ENCODE results near the gene WWOX.

WWOX gene

DNA sequence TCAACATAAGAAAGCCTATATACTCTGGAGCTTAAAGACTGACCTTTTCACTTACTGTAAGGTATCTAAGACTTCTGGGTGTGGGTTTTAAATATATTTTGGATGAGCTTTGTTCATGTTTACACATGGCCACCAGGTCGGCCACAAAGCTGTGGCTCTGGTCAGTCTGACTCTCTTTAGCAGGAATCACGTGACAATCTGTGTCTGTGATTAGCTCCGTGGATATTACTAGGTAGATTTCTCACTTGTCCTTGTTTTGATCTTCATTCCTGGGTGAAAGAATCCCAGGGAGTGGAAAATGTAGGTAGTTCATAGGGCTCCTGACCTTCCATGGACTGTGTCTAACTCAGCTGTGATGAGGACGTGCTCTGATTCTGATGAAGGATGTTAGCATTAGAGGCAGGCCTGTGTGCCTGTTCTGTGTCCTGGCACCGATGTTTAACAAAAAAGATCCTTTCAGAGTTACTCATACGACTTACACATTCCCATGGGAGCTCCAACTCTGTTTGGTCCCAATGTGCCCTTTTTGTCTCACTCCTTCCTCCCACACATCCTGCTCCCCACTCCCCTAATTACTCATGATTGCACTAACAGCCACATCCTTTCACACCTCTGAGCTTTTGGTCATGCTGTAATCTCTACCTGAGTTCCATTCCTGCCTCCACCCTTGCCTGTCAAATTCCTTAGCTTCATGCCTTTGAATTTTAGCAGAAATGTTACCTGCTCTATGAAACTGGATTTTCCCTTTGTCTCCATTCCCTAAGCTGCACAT, 1076.0 kb downstream of the WWOX start:
- no peak for DNase-seq (ENCODE audit: low read depth)

- no peak for DNase-seq (ENCODE audit: low read depth)
These were observed 1077.6 kb downstream of the WWOX start for GRCh38 chr16:79177018-79177417.

GRCh38 chr16:79181419-79181818, 1082.0 kb downstream of the WWOX start:
- no peak for DNase-seq (ENCODE audit: low read depth)

DNA sequence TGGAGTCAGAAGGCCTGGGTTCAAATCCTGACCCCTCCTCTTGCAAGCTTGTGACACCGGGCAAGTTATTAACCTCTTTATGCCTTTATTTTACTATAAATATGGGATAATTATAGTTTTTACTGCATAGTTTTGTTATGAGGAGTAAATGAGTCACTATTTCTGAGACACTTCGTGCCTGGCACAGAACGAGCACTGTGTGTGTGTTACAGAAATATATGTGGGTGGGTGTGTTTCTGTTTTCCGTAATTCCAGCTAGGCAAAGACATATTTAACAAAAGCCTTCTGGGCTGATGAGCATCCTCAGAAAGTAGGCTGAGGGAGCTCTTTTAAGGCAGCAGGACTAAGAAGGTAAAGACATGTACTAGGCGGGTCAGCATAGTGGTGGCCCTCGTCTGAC, 1083.2 kb downstream of the WWOX start:
- DNase-seq (ENCODE audit: low read depth), result no peak

GRCh38 chr16:79183571-79183970, 1084.1 kb downstream of the WWOX start:
- no peak for DNase-seq (ENCODE audit: low read depth)

DNA sequence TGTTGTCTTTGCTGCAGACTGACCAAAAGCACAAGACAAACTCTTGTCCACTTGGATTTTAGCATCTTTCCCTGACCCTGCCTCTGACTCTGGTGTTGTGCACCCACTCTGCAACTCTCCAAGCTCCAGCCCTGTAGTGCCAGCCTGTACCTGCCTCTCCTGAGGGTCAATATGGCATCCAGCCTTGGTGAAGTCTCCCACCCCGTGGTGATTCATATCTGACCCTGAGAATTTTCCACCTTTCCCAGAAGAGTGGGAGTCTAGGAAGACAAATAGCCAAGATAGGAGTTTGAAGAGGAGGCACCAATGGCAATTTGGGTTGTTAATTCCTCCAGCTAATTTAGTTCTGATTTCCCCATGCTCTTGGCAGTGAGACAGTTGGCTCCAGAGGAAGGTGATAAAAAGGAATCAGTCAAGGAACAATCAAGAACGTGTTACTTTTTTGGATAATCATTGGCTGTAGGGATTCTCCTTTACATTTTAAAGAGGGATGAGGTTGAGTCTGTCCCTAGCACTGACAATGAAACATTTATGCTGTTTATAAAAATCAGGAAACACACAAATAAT, 1085.1 kb downstream of the WWOX start:
- no peak for DNase-seq (ENCODE audit: low read depth)

DNA sequence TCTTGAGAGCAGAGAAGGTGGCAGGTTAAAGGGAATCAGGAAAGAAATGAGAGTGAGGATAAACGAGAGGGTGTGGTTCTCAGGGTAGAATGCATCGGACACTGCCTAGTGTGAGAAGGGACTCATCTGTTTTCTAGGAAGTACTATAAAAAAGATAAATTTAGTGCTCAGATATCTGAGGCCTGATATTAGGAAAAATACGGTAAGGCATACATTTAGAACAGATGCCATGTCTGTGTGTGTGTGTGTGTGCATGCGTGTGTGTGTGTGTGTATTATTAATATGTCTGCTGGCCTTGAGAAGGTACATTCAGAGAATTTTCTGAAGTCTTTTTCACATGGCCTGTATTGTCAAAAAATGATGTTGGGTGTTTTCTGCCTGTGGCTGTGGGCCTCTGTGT, 1086.3 kb downstream of the WWOX start:
- no peak for DNase-seq (ENCODE audit: low read depth)

- DNase-seq (ENCODE audit: low read depth), result no peak
These were observed 1086.7 kb downstream of the WWOX start for GRCh38 chr16:79186196-79186595.

GRCh38 chr16:79188115-79188738, 1088.8 kb downstream of the WWOX start:
- DNase-seq (ENCODE audit: low read depth), result no peak

- DNase-seq (ENCODE audit: low read depth), result no peak
These were observed 1089.3 kb downstream of the WWOX start for GRCh38 chr16:79188739-79189122.

DNA sequence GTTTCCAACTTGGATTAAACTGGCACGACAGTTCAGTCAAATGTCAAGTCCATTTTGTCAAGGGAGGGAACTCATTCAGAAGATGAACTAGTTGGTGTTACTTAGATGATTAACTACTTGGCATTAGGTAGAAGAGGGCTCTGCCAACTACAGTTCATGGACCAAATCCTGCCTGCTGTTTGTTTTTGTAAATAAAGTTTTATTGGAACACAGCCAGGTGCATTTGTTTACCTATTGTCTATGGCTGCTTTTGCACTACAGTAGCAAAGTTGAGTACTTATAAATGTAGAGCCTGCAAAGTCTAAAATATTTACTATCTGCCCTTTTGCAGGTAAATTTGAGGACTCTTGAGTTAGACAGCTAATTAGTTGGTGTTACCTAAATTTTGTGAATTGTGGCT, 1091.1 kb downstream of the WWOX start:
- no peak for DNase-seq (ENCODE audit: low read depth)

DNA sequence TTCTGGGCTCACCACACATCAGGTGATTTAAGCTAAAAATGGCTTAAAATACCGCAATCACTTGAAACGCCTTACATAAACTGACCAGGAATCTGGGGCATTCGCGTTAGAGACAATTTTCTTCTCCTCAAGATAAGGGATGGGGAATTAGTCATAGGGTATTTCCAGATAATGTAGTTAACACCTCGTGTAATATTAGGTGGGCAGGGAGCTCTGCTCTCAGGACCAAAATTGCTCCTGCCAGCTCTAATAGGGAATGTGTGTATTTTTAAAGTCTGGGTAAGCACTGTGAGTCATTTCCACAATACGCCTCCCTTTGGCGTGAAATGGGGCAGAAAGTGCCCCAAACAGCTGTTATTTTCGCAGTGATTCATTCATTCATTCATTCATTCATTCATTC, 1092.5 kb downstream of the WWOX start:
- no peak for DNase-seq (ENCODE audit: low read depth)

DNA sequence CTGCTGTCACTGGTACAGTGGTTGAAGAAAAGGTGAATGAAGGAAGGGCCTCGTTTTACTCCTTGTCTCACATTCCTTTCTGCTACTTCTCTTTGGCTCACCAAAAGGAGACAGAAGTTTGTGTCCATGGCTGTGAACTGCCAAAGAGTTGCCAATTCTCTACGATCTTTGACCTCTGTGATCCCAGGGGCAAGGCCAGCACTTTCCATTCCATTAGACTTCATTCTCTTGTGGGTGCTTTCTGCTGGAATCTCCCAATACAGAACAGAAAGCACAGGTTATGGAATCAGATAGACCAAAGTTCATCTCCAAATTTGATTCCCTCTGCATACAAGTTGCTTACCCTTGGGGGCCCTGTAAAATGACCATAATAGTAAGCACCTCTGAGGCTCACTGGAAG, 1093.5 kb downstream of the WWOX start:
- no peak for DNase-seq (ENCODE audit: low read depth)

DNA sequence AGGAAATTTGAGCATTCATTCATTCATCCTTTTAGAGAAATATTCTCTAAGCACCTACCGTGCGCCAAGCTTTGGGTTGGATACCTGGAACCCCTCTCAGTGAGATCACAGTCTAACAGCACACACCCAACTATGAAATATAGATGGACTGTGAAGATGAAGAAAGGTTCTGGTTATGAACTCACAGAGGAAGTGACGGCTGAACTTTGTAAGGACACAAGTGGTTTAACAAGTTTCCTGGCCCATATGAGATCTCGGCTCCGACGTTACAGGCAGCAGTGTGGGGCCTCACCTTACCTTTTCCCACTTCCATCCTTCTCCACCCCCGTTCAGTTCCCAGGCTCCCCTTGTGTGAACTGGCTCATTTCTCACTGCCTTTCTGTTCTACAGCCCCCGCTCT, 1094.8 kb downstream of the WWOX start:
- no peak for DNase-seq (ENCODE audit: low read depth)

GRCh38 chr16:79195938-79196337, 1096.5 kb downstream of the WWOX start:
- DNase-seq (ENCODE audit: low read depth), result no peak

- DNase-seq (ENCODE audit: low read depth), result no peak
These were observed 1102.0 kb downstream of the WWOX start for GRCh38 chr16:79201436-79201835.

DNA sequence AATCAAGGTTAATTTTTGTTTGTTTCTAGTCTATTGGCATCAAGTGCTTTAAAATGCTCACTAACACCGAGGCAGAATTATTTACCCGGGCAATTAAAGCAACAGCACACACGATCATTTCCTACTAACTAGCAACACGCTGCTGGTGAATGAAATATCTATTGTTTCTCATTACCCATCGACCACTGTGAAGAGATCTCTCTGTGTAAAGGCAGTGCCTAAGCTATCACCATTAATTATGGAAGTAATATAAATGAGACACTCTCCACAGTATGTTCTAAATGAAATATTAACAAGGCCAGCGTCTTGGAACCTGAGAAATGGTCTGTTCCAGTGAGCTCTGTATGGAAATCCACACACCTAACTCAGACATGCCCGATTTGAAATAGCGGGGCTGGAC, 1103.5 kb downstream of the WWOX start:
- no peak for DNase-seq (ENCODE audit: low read depth)

DNA sequence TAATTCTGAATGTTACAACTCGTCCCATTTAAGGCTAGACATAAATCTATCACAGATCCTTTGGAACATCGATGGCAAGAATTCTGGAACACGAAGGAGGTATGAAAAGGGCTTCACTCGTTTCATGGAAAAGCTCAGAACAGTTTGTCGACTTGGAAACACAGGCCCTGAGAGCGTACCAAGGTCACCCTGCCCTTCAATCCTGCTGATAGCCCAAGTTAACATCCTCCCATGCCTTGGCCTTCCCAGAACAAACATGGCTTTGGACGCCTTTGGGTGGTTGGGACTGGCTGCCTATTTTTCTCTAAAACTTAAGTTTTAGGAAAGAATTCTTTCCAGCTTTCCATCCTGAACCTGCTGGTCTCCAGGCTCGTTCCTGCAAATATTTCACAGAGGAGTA, 1105.0 kb downstream of the WWOX start:
- no peak for DNase-seq (ENCODE audit: low read depth)

DNA sequence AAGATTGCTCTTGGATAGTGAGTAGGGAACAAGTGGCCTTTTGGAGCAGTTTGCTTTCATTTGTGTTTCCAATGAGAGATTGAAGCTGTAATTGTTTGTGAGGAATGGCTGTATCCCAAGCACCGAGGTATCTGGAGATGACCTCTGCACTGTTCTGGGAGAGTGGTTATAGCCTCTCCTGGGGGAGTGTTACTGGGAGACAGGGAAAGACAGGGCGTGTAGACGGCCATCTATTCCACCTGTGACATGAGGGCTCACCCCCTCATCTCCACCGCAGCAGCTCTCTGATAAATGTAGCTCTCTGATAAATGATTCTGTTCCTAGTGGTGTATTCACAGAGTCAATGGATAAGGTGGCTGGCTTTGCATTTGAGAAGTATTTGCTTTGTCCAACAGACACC, 1107.4 kb downstream of the WWOX start:
- no peak for DNase-seq (ENCODE audit: low read depth)

- DNase-seq (ENCODE audit: low read depth), result no peak
These were observed 1109.9 kb downstream of the WWOX start for GRCh38 chr16:79209308-79209707.

GRCh38 chr16:79210607-79211006, 1111.2 kb downstream of the WWOX start:
- DNase-seq (ENCODE audit: low read depth), result no peak

DNA sequence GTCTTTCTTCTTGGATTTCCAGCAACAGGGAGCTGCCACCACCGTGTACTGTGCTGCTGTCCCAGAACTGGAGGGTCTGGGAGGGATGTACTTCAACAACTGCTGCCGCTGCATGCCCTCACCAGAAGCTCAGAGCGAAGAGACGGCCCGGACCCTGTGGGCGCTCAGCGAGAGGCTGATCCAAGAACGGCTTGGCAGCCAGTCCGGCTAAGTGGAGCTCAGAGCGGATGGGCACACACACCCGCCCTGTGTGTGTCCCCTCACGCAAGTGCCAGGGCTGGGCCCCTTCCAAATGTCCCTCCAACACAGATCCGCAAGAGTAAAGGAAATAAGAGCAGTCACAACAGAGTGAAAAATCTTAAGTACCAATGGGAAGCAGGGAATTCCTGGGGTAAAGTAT, 1112.1 kb downstream of the WWOX start:
- no peak for DNase-seq (ENCODE audit: low read depth)

DNA sequence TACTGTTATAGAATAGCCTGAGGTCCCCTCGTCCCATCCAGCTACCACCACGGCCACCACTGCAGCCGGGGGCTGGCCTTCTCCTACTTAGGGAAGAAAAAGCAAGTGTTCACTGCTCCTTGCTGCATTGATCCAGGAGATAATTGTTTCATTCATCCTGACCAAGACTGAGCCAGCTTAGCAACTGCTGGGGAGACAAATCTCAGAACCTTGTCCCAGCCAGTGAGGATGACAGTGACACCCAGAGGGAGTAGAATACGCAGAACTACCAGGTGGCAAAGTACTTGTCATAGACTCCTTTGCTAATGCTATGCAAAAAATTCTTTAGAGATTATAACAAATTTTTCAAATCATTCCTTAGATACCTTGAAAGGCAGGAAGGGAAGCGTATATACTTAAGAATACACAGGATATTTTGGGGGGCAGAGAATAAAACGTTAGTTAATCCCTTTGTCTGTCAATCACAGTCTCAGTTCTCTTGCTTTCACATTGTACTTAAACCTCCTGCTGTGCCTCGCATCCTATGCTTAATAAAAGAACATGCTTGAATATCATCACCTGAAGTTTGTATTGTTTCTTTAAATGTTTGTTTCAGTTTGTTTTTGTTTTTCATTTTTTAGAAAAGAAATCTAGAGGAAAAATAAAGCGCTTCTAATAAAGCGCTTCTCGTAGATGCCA, 1112.8 kb downstream of the WWOX start:
- DNase-seq (ENCODE audit: low read depth), result no peak

Measured in T-helper 22 cell (primary cell).